GM19238 (cell line): ENCODE data around the gene EMC6.

Experiments
- DNase-seq: peaks from one replicate; pipeline ENCODE4 v3.0.0; 2011; ENCODE audit warnings: low spot score; ENCODE audit not compliant: insufficient read length

EMC6 gene

DNA sequence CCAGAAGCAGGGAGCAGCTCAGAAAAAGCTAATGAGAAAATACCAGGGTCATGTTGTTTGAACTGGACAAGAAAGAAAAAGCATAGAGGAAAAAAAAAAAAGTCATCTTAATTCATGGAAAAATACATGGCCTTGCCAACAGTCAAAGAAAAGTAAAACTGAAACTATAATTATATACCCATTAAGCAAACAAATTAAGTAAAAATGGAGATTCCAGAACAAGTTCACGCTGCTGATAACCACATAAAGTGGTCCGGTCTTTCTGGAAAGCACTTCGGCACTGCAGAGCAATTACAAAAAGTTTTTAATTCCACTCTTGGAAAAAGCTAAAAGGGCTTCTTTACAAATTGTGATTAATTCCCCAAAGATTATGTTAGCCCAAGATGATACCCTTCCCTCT is 39.8 kb downstream of the EMC6 start:
- no peak for DNase-seq

DNA sequence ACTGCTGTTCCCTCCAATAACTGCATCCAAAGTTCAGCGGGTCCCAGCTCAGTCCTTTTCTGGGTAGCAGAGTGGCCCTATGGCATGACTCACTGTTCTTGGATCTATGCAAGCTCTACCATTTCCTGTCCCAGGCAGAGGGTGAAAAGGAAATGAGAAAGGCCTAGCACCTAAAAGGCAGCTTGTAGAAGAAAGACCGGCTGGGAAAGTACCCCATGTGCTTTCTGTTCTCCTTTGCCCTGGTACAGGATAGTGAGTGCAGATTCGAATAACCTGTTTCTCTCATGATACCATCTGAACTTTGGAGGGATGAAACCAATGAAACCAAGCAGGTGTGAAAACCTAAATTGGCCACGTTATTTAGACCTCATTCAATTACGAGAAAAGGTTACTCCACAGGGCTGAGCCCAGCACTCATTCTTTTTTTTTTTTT is 42.4 kb downstream of the EMC6 start:
- peak; percentile 80 for DNase-seq

DNA sequence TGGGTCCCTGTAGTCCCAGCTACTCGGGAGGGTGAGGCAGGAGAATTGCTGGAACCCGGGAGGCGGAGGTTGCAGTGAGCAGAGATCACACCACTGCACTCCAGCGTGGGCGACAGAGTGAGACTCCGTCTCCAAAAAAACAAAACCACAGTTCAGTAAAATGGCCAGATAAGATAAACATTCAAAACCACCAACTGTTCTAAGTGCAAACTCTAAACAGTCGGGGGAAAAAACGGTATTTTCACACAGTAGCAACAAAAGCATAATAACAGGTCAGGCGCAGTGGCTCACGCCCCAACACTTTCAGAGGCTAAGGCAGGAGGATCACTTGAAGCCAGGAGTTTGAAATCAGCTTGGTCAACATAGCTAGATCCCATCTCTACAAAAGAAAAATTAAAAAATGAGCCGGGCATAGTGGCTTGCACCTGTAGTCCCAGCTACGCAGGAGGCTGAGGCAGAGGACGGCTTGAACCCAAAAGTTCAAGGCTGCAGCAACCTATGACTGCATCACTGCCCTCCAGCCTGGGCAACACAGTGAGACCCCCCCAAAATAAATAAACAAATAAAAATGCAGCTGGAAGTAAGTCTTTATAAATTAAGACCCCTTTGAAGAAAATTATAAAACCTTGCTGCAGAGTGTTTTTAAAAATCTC is 44.3 kb downstream of the EMC6 start:
- no peak for DNase-seq

DNA sequence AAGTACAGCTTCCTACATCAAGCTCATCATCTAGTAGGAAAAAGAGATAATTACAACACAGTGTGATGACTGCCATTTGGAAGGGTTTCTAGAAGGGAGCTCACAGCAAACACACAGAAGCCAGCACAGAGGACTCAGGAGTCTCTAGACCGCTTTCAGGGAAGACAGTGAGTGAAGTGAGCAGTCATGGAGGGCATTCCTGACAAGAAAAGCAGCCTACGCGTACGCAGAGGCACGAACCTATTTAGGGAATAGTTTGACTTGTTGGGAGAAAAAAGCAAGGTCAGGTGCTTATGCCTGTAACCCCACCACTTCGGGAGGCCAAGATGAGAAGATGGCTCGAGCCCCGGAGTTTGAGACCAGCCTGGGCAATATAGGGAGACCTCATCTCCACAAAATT is 46.7 kb downstream of the EMC6 start:
- no peak for DNase-seq

DNA sequence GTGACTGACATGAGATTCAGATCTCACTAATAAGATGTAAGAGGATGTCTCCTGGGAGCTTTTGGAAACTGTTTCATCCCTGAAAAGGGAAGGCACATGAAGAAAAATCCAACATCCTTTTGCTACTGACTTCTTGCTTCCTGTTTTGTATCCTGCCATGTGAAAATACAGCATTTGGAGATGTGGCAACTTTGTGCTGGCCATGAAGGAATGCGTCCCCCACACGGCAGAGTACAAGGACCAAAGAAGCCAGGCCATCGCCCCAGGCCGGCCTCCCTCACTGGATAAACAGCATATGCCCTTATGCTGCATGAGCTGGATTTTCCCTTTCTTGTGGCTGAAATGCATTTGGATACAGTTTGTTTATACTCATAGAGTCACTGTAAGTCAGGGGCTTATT is 49.6 kb downstream of the EMC6 start:
- DNase-seq: no peak

DNA sequence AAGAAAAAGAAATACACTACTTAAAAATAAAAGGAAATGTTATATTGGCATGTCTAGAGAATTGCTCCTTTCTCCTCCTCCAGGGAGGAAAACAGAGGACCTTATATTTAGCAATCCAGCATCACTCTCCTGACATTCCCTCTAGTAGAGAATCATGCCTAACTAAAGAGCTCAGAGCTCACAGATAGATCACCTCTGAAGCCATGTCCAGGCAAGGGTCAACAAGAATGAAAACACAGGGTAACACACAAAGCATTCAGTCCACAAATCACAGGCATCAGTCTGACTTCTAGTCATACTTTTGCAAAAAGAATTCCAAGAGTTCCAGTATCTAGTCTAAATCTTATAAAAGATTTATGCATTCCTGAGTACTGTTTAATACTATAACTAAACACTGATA is 50.7 kb downstream of the EMC6 start:
- no peak for DNase-seq
